ENCODE measurements around the gene BBS2.

BBS2 gene

DNA sequence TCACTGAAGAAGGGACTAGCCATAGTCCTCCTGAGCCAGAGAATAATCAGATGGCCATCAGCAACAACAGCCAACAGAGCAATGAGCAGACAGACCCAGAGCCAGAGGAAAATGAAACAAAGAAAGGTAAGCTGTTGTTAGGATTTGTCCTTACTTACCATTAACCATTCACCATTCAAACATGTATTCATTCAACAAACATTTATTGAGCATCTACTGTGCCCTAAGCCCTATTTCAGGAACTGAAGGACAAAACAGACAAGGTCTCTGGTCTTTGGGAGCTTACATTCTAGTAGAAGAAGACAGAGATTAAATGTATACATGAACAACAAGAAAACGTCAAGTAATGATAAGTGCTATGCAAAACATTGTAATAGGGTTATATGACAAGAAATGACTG is 49.2 kb downstream of the BBS2 start:
- no peak for DNase-seq

DNA sequence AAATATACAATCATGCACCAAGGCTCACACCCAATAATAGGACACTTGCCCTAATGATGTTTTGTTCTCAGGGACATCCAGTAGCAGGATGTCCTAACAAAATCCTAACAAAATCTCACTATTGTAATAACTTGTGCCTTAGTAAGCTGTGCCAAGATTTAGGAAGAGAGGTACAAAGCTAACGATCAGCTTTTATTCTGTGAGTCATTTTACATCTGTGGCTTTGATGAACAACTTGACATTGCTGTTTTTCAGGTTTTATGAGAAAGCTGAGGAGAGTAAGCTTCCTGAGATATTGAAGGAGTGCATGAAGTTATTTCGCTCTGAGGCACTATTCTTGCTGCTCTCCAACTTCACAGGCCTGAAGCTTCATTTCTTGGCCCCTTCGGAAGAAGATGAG is 49.6 kb downstream of the BBS2 start:
- no peak for DNase-seq

DNA sequence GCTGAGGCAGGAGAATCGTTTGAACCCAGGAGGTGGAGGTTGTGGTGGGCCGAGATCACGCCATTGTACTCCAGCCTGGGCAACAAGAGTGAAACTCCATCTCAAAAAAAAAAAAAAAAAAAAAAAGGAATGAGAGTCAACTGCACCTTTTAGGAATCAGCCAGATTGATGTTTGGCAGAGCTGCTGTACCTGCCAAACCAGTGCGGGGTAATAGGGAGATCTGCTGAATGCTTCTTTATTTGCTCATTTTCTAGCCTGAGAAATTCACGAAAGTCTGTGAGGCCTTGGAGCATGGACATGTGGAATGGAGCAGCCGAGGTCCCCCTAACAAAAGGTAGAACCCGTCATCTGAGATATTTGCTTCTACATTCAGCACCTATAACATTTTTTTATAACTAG is 50.1 kb downstream of the BBS2 start:
- DNase-seq: no peak

DNA sequence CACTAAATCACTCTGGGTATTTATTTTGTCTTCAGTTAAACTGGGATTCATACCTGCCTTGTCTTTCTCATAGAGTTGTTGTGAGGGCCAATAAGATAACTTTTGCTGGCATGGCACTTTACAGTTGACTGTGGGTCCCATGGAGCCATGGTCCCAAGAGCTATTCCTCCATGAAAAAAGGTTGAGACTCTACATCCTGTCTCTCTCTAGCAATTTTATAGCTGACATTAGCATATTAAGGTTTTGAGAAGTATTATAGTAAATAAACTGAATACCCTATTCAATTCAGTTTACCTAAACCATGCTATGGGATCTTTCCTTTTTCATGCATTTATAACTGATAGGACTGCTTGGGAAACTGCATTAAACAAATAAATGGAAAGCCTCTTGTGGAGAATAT is 51.0 kb downstream of the BBS2 start:
- no peak for DNase-seq

DNA sequence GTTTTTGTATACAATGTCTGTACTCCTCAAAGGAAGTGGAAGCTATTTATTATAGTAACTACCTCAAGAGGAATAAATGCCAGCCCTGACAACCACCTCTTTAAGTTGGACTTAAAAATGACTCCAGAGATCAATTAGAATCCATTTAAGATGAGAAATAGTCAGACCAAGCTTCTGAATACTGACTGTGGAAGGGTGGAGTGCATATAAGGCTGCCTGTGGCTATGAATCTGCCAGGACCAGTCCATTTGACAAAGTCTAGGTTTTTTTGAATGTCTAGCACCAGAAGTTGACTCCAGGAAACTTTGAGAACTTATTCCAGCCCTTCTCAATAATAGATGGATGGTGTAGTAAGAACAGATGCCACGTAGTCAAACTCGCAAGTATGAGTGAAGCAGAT is 53.5 kb downstream of the BBS2 start:
- DNase-seq: no peak

DNA sequence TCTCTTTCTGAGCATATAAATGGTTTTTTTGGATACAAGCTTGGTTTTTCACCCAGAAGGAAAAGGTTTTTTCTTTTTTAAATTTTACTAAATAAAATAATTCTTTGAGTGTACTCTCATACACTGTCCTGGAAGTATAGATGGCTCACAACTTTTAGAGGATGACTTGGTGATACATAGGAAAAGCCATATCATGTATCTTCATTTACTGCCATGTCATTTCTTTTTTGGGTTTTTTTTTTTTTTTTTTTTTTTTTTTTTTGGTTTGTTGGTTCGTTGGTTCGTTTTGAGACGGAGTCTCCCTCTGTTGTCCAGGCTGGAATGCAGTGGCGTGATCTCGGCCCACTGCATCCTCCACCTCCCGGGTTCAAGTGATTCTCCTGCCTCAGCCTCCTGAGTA is 56.7 kb downstream of the BBS2 start:
- no peak for DNase-seq

DNA sequence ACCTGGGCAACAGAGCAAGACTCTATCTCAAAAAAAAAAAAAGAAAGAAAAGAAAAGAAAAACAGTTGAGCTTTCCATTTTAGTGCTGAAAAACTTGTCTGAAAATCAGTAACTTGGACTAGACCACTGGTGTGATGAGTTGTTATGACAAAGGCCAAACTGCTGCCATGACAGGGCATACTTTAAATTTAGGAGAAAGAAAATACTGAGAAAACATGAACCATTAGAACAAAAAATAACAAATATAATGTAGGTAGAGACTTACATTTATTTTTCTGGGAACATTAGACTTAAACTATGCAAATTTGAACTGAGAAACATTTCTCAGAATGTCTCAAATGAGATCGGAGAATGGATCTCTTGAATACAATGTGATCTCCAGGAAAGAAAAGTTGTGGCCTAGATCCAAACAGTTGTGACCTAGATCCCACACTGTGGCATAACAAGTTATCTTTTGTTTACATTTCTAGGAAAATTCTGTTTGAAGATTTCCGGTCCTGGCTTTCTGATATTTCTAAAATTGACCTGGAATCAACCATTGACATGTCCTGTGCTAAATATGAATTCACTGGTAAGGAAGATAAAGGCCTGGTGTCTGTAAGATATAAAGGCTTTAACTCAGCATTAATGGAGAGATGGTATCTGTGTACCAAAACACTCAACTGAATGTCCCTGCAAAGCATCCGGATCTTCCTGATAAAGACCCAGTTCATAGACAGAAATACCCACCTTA is 57.6 kb downstream of the BBS2 start:
- no peak for DNase-seq

DNA sequence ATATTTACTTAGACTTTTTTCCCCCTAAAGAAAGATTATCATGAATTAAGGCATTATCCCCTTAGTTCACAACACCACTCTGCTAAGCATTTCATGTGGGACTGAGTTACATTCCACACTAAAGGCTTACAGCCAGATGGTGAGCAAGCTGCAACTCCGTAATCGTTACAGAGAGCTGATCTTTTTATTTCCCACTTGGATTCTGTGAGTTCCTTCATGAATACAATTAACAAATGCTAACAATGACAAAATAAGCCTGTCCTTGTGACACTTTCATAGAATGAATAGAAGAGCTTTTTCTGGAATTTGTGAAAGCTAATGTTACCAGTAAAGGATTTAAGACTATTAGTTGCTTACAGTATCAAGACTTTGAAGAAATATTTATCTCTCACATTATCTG is 59.7 kb downstream of the BBS2 start:
- no peak for DNase-seq

DNA sequence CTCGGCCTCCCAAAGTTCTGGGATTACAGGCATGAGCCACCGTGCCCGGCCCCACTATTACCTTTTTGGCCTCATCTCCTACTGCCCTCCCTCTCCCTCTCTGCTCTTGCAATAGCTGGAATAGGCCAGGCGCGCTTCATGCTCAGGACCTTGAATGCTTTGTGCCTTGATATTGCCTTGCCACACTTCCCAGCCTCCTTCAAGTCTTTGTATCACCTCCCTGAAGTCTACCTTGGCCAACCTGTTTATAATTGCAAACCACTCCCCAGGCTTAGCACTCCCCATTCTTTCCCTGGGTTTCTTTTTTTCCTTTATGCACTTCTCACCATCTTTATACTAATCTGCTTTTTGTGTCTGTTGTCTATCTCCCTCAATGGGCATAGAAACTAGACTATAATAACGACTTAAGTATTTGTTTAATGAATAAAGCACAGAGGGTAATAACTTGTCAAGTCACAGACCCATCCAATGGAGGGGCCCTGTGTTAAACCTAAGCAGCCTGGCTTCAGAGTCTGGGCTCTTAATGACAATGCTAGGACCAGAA is 61.8 kb downstream of the BBS2 start:
- no peak for DNase-seq

DNA sequence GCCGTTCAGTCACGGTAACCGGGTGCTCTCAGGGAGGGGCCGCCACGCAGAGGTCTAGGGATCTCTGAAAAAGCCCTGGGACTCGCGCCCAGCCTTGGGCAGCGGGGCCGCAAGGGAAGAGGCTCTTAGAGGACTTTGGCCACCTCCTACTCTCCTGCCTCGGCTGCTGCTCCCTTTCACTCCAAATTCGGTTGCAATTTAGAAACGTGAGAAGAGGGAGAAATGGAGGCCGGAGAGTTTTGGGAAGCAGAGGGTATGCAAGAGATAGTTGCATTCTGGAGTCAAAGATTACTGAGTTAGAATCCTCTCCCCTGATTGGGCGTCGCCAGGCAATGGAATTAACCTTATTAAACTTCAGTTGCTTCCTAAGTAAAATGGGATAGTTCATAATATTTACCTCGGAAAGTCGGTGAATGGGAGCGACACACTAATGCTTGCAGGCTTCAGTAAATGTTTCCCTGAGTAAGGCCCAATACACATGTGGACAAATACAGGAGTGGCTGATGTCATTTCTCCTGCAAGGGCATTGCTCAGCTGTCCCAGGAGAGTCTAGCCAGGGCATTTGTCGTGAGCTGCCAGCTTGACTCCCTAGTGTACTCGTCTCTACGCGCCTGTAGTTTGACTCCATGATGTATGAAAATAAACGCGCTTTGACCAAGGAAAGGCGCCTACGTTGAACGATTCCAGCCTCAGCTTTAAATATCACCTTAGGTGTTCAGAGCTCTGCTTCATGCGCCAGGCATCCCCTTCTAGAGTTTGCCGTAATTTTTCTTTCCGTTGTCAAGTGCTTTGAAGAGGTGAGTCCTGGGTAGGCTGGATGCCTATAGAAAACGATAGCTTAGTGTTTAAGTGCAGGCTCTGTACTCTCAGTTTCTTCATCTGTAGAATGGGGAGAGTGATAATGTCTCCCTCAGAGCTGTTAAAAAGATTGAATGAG is 67.8 kb downstream of the BBS2 start:
- peak; percentile 19 for DNase-seq

DNA sequence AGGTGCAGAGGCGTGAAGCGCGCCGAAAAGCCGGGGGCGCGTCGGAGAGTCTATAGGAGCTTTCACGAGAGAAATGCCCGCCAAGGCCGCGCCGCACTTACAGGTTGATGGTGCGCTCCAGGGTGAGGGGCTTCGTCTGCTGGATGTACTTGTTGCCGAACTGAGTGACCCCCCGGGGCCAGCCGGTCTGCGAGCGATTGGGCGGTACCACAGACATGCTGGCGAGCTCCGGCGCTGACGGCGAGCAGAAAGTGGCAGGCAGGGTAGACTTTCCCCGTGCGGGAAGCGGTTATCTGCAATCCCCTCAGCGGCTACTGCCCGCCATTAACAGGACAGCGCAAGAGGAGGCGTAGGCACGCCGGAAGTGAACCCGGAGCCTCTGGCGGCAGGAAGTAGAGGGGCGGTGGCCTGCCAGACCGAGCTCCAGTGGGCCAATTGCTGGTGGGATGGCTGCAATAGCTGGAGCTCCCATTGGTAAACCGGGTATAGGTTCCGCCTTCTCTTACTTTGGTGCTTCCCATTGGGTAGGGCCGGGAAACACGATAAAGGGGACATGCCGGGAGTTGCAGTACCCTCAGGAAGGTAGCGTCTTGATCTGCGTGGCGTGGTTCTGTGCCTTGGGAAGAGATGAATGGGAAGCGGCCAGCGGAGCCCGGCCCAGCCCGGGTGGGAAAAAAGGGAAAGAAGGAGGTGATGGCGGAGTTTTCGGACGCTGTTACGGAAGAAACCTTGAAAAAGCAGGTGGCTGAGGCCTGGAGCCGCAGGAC is 68.7 kb downstream of the BBS2 start, which contains the start of the genes NUDT21 and OGFOD1:
Gene NUDT21, minus strand, starts transcription at position 347 of the 767 bp plus-strand sequence. Its CDS starts 130 bp downstream, at position 217.
Gene OGFOD1, plus strand, starts transcription at position 569 of the 767 bp plus-strand sequence. Its CDS starts 59 bp downstream, at position 628.
- DNase-seq: peak; percentile 87

DNA sequence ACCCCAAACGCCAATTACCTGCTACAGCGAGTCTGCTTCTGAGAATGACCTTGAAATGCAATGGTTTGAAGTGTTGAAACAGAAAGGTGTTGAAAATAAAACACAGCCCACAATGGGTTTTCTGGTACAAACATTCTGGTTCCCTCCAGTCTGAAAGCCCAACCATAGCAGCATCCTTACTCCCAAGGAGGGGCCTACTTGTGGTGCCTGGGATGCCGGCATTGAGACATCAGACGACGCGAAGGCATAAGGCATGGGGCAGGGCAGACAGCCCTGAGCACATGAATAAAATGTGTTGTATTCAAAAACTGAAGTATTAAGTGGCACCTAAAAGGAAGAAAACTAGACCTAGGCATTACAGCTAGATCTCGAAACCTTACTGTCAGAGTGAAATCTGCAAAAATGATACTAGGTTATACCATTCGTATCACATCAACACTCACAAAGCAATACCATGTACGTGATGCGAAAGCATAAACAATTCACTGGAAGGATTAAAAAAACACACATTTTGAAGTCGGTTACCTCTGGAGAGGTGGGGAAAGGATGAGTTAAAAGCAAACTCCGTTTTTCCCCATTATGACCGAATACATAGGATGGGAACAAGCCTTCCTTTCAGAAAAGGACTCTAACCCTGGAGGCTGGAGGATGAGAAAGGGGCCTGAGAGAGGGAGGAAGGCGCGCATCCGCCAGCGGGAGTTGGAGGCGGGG is 69.4 kb downstream of the BBS2 start:
- DNase-seq: peak; percentile 20

DNA sequence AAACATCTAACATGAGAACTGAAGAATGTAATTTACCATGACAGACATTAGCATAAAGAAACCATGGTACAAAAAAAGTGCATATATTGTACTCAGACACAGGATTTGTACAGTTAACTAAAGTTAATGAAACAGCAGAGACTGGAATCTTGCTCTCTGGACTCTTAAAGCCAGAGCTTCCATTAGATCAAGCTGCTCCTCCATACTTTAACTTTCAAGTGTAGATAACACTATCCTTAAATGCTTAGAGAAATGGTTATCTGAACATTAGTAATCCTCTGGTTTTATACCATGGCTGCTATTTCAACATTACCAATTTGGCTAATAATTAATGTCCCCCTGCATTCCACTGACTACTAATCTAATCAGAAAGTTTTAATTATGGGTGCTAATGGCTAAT is 71.8 kb downstream of the BBS2 start:
- DNase-seq: no peak

DNA sequence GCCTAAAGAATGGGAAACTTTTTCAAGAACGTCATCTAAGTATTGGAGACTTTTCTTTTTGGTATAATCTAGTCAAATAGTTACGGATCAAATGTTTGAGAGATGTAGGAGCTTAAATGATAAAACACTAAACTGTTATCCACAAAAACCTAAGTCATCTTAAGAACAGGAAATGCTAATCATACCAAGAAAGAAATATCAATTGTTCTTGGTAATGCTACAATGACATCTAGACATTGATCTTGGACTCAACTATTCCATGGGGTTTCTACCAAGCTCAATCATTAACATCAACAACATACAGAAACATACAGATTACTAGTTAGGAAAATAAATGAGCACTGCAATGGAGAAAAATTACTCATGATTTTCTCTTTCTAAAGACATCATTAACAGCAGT is 72.5 kb downstream of the BBS2 start:
- DNase-seq: no peak

DNA sequence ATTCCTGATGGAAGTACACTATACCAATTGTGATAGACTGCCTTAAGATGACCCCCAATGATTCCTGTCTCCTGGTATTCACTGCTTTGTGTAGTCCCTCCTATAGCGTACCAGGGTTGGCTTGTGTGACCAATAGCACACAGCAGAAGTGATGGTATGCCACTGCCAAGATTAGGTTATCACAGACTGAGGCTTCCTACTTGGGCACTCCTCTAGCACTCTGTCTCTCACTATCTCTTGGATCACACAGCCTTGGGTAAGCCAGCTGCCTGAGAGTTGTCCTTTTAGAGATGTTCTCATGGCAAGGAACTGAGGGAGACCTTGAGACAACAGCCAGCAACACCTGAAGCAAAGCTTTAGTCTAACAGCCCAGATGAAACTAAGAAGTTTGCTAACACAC is 81.8 kb downstream of the BBS2 start:
- no peak for DNase-seq

DNA sequence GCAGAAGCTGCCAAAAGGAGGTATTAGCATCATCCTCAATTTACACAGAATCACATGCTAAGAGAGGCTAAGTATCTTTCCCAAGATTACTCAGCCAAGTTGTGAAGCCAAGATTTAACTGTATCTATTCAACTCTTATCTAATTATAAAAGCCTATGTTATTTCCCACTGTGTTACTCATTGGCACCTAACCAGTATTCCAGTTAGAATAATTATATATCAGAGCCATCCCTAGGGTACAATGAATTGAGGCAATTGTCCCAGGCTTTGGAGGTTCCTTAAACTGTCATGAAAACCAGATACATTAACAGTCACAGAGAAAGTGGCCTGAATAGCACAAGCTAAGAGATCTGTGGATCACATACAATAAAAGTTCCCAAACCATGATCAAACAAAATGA is 83.6 kb downstream of the BBS2 start:
- no peak for DNase-seq

Measured in DMS79 treated with DMSO at 0.1 percent for 48 hours (cell line).